Erythroblast (primary cell): ENCODE measurements around the gene SHISAL2A.

Experiments used
- GATA1 ChIP-seq: IDR thresholded peaks from 2 replicates; pipeline ENCODE4 v1.6.1; 2011; ENCODE audit warnings: low read depth, mild to moderate bottlenecking, control low read depth, low read length, moderate library complexity
- POLR2A ChIP-seq: IDR thresholded peaks from 2 replicates; pipeline ENCODE4 v1.6.1; 2011; ENCODE audit warnings: mild to moderate bottlenecking, low read length

- TF ChIP-seq POLR2A (no peak), GATA1 (no peak)
These were observed 43.4 kb downstream of the SHISAL2A start for GRCh38 chr1:52676249-52676903.
